ENCODE data around the gene AMOTL2.

AMOTL2 gene

DNA sequence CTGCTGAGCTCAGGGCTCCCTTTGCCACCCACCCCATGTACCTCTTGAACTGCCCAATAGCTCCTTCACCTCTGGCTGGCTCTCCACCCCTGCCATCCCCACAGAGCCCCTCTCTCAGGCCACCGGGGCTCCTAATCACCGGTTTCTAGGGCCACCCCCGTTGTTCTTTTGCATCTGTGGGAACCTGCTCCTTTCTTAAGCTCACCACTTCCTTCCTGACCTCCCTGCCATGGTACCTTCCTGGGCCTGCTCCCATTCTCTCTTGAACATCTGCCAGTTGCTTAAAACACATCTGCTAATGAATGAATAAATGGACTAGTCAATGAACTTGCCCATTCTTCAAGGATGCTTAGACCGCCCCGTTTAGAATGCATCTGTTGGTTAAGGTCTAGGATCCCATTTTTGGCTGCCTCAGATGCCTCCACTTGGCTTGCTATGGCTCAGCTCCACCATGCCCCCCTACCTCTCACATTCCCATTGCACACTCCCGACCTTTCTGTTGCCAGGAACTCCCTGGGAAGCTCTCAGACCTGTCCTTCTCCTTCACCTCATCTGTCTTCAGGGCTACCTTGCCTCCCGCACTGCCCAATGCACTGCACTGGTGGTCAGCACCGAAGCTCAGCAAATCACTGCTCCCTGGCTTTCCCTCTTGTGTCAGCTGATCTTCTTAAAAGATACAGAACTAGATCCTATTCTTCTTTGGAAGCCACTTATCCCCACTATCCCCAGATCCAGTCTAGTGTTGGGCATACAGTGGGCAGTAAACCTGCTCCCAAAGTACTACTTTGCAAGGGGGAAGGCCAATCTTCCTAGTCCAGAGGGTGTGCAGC is 9.1 kb downstream of the AMOTL2 start:
- 64% methylated on average over 8 of the region's 8 CpGs for WGBS
- no peak for DNase-seq
- H3K27me3 ChIP-seq (ENCODE audit: control insufficient read depth in 1 of 2, insufficient read depth in 1 of 2, low read length in 2 of 2) = no peaks in the 10 kb centered on the region
- no peaks in the 10 kb centered on the region for H3K79me1 ChIP-seq (replicated peaks; ENCODE audit: low read length, poor library complexity, severe bottlenecking)
- H2AK5ac ChIP-seq (ENCODE audit: low read length, severe bottlenecking) = peak overlapping the region; percentile 90
- H3K4me1 ChIP-seq (ENCODE audit: control insufficient read depth, insufficient read depth, low read depth, low read length) = peaks cover 80% of the 10 kb centered on the region
- peak overlapping the region; percentile 74 for H3K9ac ChIP-seq (ENCODE audit: low read length)
- H2AFZ ChIP-seq (ENCODE audit: low read depth, low read length) = no peak overlapping the region
- H3K4me3 ChIP-seq (ENCODE audit: insufficient read depth in 1 of 2, low read depth in 1 of 2, low read length in 2 of 2) = peak overlapping the region in 1 of 2 experiments; percentile 14
- no peak overlapping the region for H3K23ac ChIP-seq (ENCODE audit: low read length in 2 of 2)
- H3K4ac ChIP-seq (ENCODE audit: low read depth in 1 of 2, low read length in 2 of 2) = peak overlapping the region in 1 of 2 experiments; percentile 70
- peak overlapping the region; percentile 38 for H2BK15ac ChIP-seq (ENCODE audit: low read depth, poor library complexity, severe bottlenecking)
- H3K14ac ChIP-seq (ENCODE audit: low read length in 2 of 2) = no peak overlapping the region
- peak overlapping the region; percentile 28 for H4K8ac ChIP-seq (ENCODE audit: low read length)
- peaks cover 90 to 92% of the 10 kb centered on the region in 2 experiments for H3K36me3 ChIP-seq (ENCODE audit: control insufficient read depth in 1 of 2, insufficient read depth in 2 of 2, low read depth in 1 of 2, low read length in 2 of 2)
- H2BK120ac ChIP-seq (ENCODE audit: low read depth, low read length) = no peak overlapping the region
- peak overlapping the region; percentile 16 to 69 for H2BK12ac ChIP-seq (ENCODE audit: low read length in 2 of 2)
- no peak overlapping the region for H3K4me2 ChIP-seq (ENCODE audit: low read length, poor library complexity, severe bottlenecking)
- H3K9me3 ChIP-seq (ENCODE audit: control insufficient read depth, low read length) = no peaks in the 10 kb centered on the region
- H3K27ac ChIP-seq (ENCODE audit: low read length, poor library complexity, severe bottlenecking) = peak overlapping the region; percentile 98
- H4K91ac ChIP-seq (ENCODE audit: low read length) = peak overlapping the region; percentile 0
- H2BK5ac ChIP-seq (ENCODE audit: low read depth, low read length, poor library complexity, severe bottlenecking) = peak overlapping the region; percentile 90
- peak overlapping the region in 1 of 2 experiments; percentile 92 for H3K18ac ChIP-seq (ENCODE audit: low read depth in 1 of 2, low read length in 2 of 2)

DNA sequence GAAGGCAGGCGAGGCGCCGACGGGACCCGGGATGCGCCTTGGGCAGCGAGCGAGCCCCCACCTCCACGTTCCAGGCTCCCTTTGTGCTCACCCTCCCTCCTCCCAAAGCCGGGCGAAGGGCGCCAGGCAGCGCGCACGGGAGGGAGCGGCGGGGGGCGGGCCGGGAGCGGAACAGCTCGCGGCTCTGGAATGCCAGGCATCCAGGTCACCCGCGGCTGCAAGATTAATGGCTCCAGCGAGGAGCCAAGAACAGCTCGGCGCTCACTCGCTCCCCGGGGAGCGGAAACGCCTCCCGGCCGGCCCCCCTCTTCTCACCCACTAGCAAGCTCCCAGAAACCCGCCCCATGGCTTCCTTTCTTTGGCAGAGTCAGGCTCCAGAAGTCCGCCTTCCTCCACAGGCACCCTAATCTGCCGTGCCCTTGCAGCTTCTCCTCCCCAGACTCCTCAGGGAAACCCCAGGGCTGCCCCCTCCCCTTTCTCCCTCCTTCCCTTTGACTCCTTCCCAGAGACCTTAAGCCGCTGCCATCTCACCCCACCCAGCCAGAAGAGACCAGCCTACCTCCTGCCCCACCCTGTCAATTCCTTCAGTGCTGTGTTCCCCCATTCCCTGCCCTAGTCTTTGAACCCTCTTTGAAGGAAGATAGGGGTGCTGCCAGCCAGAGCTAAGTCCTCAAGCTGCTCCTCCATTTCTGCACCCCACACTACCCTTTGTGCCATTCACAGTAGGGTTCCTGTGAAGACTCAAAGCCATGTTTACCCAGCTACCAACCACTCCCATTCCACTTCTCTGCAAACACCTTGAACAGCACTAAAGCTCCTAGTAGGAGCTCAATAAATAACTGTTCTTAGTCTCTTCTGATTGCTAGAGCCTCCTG is 9.9 kb downstream of the AMOTL2 start:
- peak overlapping the region; percentile 79 to 97 for H3K18ac ChIP-seq (ENCODE audit: low read depth in 1 of 2, low read length in 2 of 2)
- peak overlapping the region; percentile 96 for H2BK15ac ChIP-seq (ENCODE audit: low read depth, poor library complexity, severe bottlenecking)
- H3K4me3 ChIP-seq (ENCODE audit: insufficient read depth in 1 of 2, low read depth in 1 of 2, low read length in 2 of 2) = peak overlapping the region; percentile 14 to 40
- H2AK5ac ChIP-seq (ENCODE audit: low read length, severe bottlenecking) = peak overlapping the region; percentile 95
- H3K9me3 ChIP-seq (ENCODE audit: control insufficient read depth, low read length) = no peaks in the 10 kb centered on the region
- H3K23ac ChIP-seq (ENCODE audit: low read length in 2 of 2) = peak overlapping the region in 1 of 2 experiments; percentile 46
- H3K9ac ChIP-seq (ENCODE audit: low read length) = peak overlapping the region; percentile 85
- H4K91ac ChIP-seq (ENCODE audit: low read length) = peak overlapping the region; percentile 95
- DNase-seq = peak; percentile 95
- peak overlapping the region; percentile 69 for H2BK12ac ChIP-seq (ENCODE audit: low read length in 2 of 2)
- H2BK120ac ChIP-seq (ENCODE audit: low read depth, low read length) = peak overlapping the region; percentile 92
- H3K4ac ChIP-seq (ENCODE audit: low read depth in 1 of 2, low read length in 2 of 2) = peak overlapping the region; percentile 45 to 70
- no peak overlapping the region for H3K14ac ChIP-seq (ENCODE audit: low read length in 2 of 2)
- H4K8ac ChIP-seq (ENCODE audit: low read length) = peak overlapping the region; percentile 70
- peak overlapping the region; percentile 6 for H3K4me2 ChIP-seq (ENCODE audit: low read length, poor library complexity, severe bottlenecking)
- H2AFZ ChIP-seq (ENCODE audit: low read depth, low read length) = peak overlapping the region; percentile 15
- no peaks in the 10 kb centered on the region for H3K27me3 ChIP-seq (ENCODE audit: control insufficient read depth in 1 of 2, insufficient read depth in 1 of 2, low read length in 2 of 2)
- no peaks in the 10 kb centered on the region for H3K79me1 ChIP-seq (replicated peaks; ENCODE audit: low read length, poor library complexity, severe bottlenecking)
- peaks cover 90 to 93% of the 10 kb centered on the region in 2 experiments for H3K36me3 ChIP-seq (ENCODE audit: control insufficient read depth in 1 of 2, insufficient read depth in 2 of 2, low read depth in 1 of 2, low read length in 2 of 2)
- peak overlapping the region; percentile 98 for H3K27ac ChIP-seq (ENCODE audit: low read length, poor library complexity, severe bottlenecking)
- H2BK5ac ChIP-seq (ENCODE audit: low read depth, low read length, poor library complexity, severe bottlenecking) = peak overlapping the region; percentile 92
- peaks cover 82% of the 10 kb centered on the region for H3K4me1 ChIP-seq (ENCODE audit: control insufficient read depth, insufficient read depth, low read depth, low read length)
- WGBS = under 1% methylated on average over 22 of the region's 37 CpGs

DNA sequence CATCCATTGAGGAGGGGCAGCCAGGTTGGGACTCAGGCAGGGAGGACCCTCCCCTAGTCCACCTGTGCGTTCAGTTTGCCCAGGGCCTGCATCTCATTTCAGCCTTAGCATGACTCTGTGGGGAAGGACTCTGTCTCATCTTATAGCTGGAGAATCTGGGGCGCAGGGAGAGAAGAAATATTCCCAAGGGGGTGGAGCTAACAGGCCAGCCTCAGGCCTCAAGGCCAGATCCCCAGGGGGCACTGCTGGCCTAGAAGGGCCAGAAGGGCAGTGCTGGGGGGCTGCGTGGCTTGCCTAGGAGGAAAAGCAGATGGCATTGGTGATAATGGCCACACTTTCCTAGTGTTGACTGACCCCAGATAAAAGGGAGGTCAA is 10.9 kb downstream of the AMOTL2 start:
- peak overlapping the region; percentile 83 for H4K91ac ChIP-seq (ENCODE audit: low read length)
- peaks cover 81% of the 10 kb centered on the region for H3K4me1 ChIP-seq (ENCODE audit: control insufficient read depth, insufficient read depth, low read depth, low read length)
- H3K9ac ChIP-seq (ENCODE audit: low read length) = peak overlapping the region; percentile 85
- H2AK5ac ChIP-seq (ENCODE audit: low read length, severe bottlenecking) = peak overlapping the region; percentile 95
- peak overlapping the region; percentile 92 for H2BK5ac ChIP-seq (ENCODE audit: low read depth, low read length, poor library complexity, severe bottlenecking)
- no peak overlapping the region for H3K4me3 ChIP-seq (ENCODE audit: insufficient read depth in 1 of 2, low read depth in 1 of 2, low read length in 2 of 2)
- peak overlapping the region; percentile 94 for H3K27ac ChIP-seq (ENCODE audit: low read length, poor library complexity, severe bottlenecking)
- H3K4ac ChIP-seq (ENCODE audit: low read depth in 1 of 2, low read length in 2 of 2) = peak overlapping the region; percentile 45 to 61
- no peaks in the 10 kb centered on the region for H3K9me3 ChIP-seq (ENCODE audit: control insufficient read depth, low read length)
- no peak overlapping the region for H3K23ac ChIP-seq (ENCODE audit: low read length in 2 of 2)
- peak overlapping the region; percentile 79 to 97 for H3K18ac ChIP-seq (ENCODE audit: low read depth in 1 of 2, low read length in 2 of 2)
- H3K79me1 ChIP-seq (replicated peaks; ENCODE audit: low read length, poor library complexity, severe bottlenecking) = no peaks in the 10 kb centered on the region
- H3K36me3 ChIP-seq (ENCODE audit: control insufficient read depth in 1 of 2, insufficient read depth in 2 of 2, low read depth in 1 of 2, low read length in 2 of 2) = peaks cover 90 to 93% of the 10 kb centered on the region in 2 experiments
- H2BK15ac ChIP-seq (ENCODE audit: low read depth, poor library complexity, severe bottlenecking) = peak overlapping the region; percentile 96
- peak overlapping the region; percentile 54 for H4K8ac ChIP-seq (ENCODE audit: low read length)
- H2BK120ac ChIP-seq (ENCODE audit: low read depth, low read length) = peak overlapping the region; percentile 92
- peak overlapping the region; percentile 56 to 69 for H2BK12ac ChIP-seq (ENCODE audit: low read length in 2 of 2)
- 49% methylated on average over 3 of the region's 3 CpGs for WGBS
- no peak overlapping the region for H2AFZ ChIP-seq (ENCODE audit: low read depth, low read length)
- H3K14ac ChIP-seq (ENCODE audit: low read length in 2 of 2) = peak overlapping the region in 1 of 2 experiments; percentile 61
- no peaks in the 10 kb centered on the region for H3K27me3 ChIP-seq (ENCODE audit: control insufficient read depth in 1 of 2, insufficient read depth in 1 of 2, low read length in 2 of 2)
- DNase-seq = no peak
- H3K4me2 ChIP-seq (ENCODE audit: low read length, poor library complexity, severe bottlenecking) = no peak overlapping the region
